ENCODE measurements around the gene COL11A1.
"Not testable (repeated sequence)": the region's sequence is repeated elsewhere in the genome, so short reads cannot be mapped to it uniquely, and the experiment has no call there.

Gene COL11A1

GRCh38 chr1:103075316-103076000 lies 32.9 kb downstream of the COL11A1 start:
- no peak for TF ChIP-seq CTCF (conservative IDR thresholded peaks at IDR 0.05)
- no peak overlapping the region for H3K27ac ChIP-seq

GRCh38 chr1:103074224-103074623 lies 34.1 kb downstream of the COL11A1 start:
- no peak for TF ChIP-seq CTCF (conservative IDR thresholded peaks at IDR 0.05)

GRCh38 chr1:103069201-103069600 lies 39.1 kb downstream of the COL11A1 start:
- TF ChIP-seq CTCF (conservative IDR thresholded peaks at IDR 0.05), result no peak
- H3K27ac ChIP-seq, result no peak overlapping the region

More at GRCh38 chr1:103074224-103074623, 34.1 kb downstream of the COL11A1 start:
- H3K27ac ChIP-seq, result no peak overlapping the region

GRCh38 chr1:103063921-103064320 lies 44.4 kb downstream of the COL11A1 start:
- TF ChIP-seq CTCF (conservative IDR thresholded peaks at IDR 0.05), result no peak
- no peak overlapping the region for H3K27ac ChIP-seq

- no peak for TF ChIP-seq CTCF (conservative IDR thresholded peaks at IDR 0.05)
- no peak overlapping the region for H3K27ac ChIP-seq
Observed at GRCh38 chr1:103058391-103058790, 49.9 kb downstream of the COL11A1 start.

- H3K27ac ChIP-seq, result no peak overlapping the region
- no peak for TF ChIP-seq CTCF (conservative IDR thresholded peaks at IDR 0.05)
Observed at GRCh38 chr1:103056423-103056822, 51.9 kb downstream of the COL11A1 start.

- not testable (repeated sequence) for H3K27ac ChIP-seq
Observed at GRCh38 chr1:103028110-103028509, 80.2 kb downstream of the COL11A1 start.

GRCh38 chr1:103025858-103026409 lies 82.4 kb downstream of the COL11A1 start:
- TF ChIP-seq CTCF (conservative IDR thresholded peaks at IDR 0.05), result no peak
- no peak overlapping the region for H3K27ac ChIP-seq

All from VCaP (cell line).